NOMO-1 (cell line): ENCODE results near the gene C22orf42.
"Not testable (repeated sequence)": the region's sequence is repeated elsewhere in the genome, so short reads cannot be mapped to it uniquely, and the experiment has no call there.

Experiments
- DNase-seq, 2 experiments: peaks; one replicate each; lab custom pipeline; 2025; ENCODE audit not compliant: unreplicated experiment in 2 of 2; lab: John Stamatoyannopoulos, UW

The C22orf42 gene

GRCh38 chr22:32185821-32186220, 26.7 kb upstream of the C22orf42 start:
- no peak for DNase-seq

DNA sequence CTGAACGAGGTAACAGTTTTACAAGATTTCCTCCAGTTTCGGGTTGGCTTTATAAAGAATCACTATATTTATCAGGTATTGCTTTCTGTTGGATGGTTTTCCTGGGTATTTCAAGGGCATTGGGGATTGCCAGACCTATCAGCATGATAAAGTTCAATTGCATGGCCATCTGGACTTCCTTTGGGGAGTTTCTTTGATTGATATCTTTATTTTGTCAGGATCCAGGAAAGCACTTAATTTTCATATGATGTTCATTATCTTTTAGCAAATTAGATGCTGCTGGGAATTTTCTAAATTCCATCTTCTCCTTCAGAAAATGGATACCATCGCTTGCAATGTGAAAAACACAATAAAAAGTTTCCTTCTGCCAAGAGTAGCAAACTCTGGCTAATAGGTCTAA, 24.5 kb upstream of the C22orf42 start:
- DNase-seq, result no peak

- DNase-seq, result no peak
These were observed 21.9 kb upstream of the C22orf42 start for GRCh38 chr22:32181043-32181442.

GRCh38 chr22:32177221-32177765, 18.2 kb upstream of the C22orf42 start:
- DNase-seq, result no peak

GRCh38 chr22:32175683-32176644, 16.9 kb upstream of the C22orf42 start:
- no peak for DNase-seq

DNA sequence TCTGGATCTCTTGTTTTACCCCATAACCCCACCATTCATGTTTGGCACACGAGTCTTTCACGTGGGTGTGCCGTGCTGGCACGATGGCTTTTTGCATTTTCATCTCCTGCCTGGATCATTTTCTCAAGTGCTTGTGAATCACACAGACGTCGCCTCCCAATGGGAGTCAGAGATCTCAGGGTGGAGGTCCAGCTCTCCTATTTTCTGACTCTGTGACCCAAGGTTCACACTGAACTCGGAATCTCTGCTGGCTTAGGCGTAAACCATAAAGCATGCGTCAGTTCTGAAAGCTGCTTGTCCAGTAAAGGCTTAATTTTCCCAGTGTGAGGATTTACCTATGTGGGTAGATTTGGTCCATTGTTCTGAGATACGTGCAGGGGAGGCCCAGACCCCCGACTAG, 16.0 kb upstream of the C22orf42 start:
- no peak for DNase-seq

GRCh38 chr22:32165681-32166080, 6.6 kb upstream of the C22orf42 start:
- DNase-seq, result no peak

DNA sequence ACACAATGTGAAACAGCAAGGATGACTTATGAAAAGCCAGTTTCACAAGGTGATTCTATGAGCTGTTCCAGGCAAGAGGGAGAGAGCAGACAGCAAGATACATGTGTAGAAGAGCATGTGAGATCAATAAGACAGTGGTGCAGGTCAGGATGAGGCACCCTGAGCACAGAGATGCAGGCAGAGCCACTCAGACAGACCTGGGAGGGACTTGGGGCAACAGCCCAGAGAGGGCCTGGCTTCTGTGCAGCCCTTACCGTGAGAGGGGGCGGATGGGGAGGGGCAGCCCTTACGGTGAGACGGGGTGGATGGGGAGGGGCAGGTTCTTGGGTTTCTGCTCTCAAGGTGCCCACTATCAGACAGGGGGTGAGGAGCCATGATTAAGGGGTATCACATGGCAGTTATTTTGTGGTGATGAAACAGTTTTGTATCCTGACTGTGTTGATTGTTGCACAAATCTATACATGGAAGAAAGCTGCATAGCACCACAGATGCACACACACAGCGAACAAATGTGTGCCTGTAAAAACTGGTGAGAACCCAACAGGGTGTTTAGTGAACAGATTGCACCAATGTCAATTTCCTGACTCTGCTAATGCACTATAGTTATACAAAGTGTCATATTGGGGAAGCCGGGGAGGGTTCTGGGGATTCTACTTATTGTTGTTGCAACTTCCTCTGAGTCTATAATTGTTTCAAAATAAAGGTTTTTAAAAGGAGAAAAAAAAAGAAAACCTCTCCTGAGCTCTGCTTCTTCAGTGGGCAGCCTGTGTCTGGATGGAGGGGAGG, 5.2 kb upstream of the C22orf42 start:
- DNase-seq, result peak; percentile 59 to 89

- not testable (repeated sequence) for DNase-seq
These were observed 1.3 kb upstream of the C22orf42 start for GRCh38 chr22:32160411-32160810.

GRCh38 chr22:32157632-32158031, 1.5 kb downstream of the C22orf42 start:
- not testable (repeated sequence) for DNase-seq

DNA sequence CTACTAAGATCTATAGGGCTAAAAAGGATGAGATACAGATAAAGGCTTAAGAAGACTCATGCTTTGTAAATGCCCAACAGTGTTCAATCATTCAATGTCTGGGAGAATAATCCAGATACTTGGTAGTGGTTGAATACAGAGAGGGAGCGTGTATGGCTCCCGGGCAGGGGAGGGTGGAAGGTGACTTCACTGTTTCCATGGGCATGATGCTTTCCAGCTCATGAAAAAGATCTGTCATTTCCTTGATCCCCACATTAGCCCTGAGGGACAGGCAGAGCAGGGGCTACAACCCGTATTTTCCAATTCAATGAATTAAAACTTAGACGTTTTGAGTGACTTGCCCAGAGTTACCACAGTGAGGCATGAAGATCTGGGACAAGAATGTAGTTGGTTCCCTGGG, 4.4 kb downstream of the C22orf42 start:
- not testable (repeated sequence) for DNase-seq

DNA sequence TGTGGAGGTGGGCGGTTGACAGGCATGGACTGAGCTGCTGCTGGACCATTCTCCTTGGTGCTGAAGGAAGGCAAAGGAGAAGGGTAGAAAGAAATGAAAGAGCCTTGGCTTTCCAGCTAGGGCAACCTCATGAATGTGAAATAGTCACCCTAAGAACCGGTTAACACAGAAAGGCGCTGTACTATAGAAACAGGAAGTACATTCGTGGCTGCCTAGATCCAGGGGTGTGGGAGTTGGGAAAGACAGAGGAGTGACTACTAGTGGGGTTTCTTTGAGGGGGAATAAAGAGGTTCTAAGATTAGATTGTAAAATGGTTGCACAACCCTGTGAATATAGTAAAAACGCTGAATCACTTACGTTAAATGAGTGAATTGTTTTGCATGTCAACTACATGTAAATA, 7.5 kb downstream of the C22orf42 start:
- DNase-seq, result peak; percentile 28 to 59

DNA sequence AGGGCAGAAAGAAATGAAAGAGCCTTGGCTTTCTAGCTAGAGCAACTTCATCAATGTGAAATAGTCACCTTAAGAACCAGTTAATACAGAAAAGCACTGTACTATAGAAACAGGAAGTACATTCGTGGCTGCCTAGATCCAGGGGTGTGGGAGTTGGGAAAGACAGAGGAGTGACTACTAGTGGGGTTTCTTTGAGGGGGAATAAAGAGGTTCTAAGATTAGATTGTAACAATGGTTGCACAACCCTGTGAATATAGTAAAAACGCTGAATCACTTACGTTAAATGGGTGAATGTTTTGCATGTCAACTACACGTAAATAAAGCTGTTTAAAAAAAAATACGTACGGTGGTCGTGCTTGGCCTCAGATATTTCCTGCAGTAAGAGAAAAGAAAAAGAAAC, 8.5 kb downstream of the C22orf42 start:
- peak in 1 of 2 experiments; percentile 21 for DNase-seq

GRCh38 chr22:32148372-32148771, 10.7 kb downstream of the C22orf42 start:
- peak; percentile 21 to 27 for DNase-seq

DNA sequence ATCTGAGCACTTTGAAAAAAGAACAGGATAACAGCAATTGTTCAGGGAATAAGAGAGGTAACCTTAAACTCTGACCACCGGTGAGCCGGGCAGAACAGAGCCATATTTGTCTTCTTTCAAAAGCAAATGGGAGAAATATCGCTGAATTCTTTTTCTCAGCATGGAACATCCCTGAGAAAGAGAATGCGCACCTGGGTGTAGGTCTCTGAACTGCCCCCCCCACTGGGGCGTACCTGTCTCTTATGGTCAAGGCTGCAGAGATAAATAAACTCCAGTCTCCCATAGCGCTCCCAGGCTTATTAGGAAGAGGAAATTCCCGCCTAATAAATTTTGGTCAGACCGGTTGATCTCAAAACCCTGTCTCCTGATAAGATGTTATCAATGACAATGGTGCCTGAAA, 12.0 kb downstream of the C22orf42 start:
- not testable (repeated sequence) for DNase-seq

GRCh38 chr22:32144496-32145274, 14.4 kb downstream of the C22orf42 start:
- peak; percentile 96 to 98 for DNase-seq

GRCh38 chr22:32142600-32142999, 16.5 kb downstream of the C22orf42 start:
- DNase-seq, result no peak

GRCh38 chr22:32140688-32141087, 18.4 kb downstream of the C22orf42 start:
- peak in 1 of 2 experiments; percentile 28 for DNase-seq

DNA sequence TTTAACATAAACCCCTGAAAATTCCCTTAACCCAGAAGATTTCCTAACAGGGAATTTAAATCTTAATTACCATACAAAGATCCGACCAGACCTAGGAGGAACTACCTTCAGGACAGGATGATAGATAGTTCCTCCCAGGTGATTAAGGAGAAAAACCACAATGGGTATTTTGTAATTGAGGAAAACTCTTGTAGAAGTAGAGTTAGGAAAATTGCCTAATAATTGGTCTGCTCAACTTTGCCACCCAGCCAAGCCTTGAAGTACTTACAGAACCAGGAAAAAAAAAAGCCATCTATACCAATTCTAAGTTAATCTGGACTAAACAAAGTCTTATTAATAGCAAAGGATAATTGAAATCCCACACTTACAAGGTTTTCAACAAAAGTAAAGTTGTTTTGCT, 20.5 kb downstream of the C22orf42 start:
- DNase-seq, result not testable (repeated sequence)

DNA sequence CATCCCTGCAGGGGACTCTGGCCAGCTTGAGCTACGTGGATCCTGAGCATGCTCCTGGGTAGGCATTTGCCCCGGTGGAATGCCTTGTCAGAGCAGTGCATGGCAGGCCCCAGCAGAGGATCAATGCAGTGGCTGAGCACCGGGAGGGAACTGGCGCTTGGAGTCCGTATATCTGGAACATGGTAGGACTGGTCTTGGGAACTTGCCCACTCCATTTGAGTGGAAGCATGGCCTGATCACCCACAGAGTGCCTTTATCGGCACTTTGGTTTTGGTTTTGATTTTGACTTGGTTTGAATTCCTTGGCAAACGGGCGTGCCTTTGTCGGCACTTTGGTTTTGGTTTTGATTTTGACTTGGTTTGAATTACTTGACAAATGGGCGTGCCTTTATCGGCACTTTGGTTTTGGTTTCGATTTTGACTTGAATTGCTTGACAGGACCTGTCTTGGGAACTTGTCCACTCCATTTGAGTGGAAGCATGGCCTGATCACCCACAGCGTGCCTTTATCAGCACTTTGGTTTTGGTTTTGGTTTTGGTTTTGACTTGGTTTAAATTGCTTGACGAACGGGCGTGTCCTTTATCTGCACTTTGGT, 21.3 kb downstream of the C22orf42 start:
- DNase-seq, result peak; percentile 32 to 63
